ENCODE measurements around the gene EDIL3. TPM values are rescaled to one million over a fixed set of nuclear protein-coding genes. Genes with fewer than 3 reads are reported as not detected.

Gene EDIL3
- total RNA-seq, 1 donor from 2014 or later = 15.2 TPM

DNA sequence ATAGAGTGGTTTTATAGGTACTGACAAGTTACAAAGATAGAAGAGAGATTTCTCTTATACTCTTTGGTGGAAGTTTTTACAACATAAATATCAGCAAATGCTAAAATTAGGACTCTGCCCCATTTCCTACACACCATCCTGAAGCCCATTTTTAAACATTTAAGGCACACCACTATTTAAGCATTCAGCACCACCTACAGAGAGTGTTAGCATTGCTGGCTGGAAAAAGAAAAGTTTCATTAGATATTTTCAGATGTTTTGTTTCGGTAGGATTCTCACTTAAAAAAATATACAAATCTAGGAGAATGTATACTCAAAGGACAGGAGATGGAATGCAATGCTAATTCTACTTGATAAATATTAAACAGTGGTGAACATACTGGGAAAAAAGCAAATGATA lies 471.1 kb downstream of the EDIL3 start:
- TF ChIP-seq POLR2A (IDR thresholded peaks at IDR 0.05) (no peak), POLR2AphosphoS5 (IDR thresholded peaks at IDR 0.05; ENCODE audit: insufficient read depth in 1 of 2, low read depth in 1 of 2) (no peak)
- TF ChIP-seq, protein P1, sequence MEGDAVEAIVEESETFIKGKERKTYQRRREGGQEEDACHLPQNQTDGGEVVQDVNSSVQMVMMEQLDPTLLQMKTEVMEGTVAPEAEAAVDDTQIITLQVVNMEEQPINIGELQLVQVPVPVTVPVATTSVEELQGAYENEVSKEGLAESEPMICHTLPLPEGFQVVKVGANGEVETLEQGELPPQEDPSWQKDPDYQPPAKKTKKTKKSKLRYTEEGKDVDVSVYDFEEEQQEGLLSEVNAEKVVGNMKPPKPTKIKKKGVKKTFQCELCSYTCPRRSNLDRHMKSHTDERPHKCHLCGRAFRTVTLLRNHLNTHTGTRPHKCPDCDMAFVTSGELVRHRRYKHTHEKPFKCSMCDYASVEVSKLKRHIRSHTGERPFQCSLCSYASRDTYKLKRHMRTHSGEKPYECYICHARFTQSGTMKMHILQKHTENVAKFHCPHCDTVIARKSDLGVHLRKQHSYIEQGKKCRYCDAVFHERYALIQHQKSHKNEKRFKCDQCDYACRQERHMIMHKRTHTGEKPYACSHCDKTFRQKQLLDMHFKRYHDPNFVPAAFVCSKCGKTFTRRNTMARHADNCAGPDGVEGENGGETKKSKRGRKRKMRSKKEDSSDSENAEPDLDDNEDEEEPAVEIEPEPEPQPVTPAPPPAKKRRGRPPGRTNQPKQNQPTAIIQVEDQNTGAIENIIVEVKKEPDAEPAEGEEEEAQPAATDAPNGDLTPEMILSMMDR (IDR thresholded peaks at IDR 0.05) = no peak
- Histone ChIP-seq H3K4me3 (no peak overlapping the region), H3K27me3 (no peaks in the 10 kb centered on the region), H3K9me3 (no peaks in the 10 kb centered on the region), H3K4me1 (no peaks in the 10 kb centered on the region), H3K27ac (no peak overlapping the region), H3K36me3 (no peaks in the 10 kb centered on the region)
- no peak for DNase-seq (ENCODE audit: extremely low spot score in 2 of 2)
- intact Hi-C loops (cut with DNase I) = no loop called here

DNA sequence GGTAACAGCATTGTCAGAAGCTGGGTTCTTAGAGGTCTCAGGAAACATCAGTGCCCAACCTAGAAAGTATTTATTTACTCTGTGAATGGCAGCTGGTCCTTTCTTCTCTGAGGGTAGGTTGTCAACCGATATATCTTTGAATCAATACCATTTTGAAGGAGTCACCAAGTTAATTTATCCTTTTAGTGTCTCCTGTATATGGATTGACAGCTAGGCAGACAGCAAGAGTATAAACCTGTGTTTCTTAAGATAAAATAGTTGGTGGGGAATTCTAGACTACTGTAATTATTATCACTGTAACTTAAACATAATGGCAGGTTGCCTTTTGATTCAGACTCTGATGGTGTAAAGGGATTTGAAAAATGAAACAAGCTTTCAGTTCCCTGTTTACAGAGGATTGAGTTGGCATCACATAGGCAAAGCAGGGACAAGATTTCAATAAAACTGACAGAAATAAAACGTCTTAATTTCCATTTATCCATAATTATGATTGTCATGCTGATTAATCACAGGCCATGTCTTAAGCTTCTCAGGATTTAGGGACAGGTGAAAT lies 473.2 kb downstream of the EDIL3 start:
- no peak overlapping the region for H3K27ac ChIP-seq
- no peaks in the 10 kb centered on the region for H3K27me3 ChIP-seq
- intact Hi-C loops (cut with DNase I) = no loop called here
- H3K36me3 ChIP-seq = no peaks in the 10 kb centered on the region
- H3K4me3 ChIP-seq = no peak overlapping the region
- no peaks in the 10 kb centered on the region for H3K9me3 ChIP-seq
- TF ChIP-seq POLR2AphosphoS5 (IDR thresholded peaks at IDR 0.05; ENCODE audit: insufficient read depth in 1 of 2, low read depth in 1 of 2) = no peak
- TF ChIP-seq POLR2A (IDR thresholded peaks at IDR 0.05) = no peak
- TF ChIP-seq, protein P1 (IDR thresholded peaks at IDR 0.05) = no peak
- DNase-seq (ENCODE audit: extremely low spot score in 2 of 2) = no peak
- no peaks in the 10 kb centered on the region for H3K4me1 ChIP-seq

DNA sequence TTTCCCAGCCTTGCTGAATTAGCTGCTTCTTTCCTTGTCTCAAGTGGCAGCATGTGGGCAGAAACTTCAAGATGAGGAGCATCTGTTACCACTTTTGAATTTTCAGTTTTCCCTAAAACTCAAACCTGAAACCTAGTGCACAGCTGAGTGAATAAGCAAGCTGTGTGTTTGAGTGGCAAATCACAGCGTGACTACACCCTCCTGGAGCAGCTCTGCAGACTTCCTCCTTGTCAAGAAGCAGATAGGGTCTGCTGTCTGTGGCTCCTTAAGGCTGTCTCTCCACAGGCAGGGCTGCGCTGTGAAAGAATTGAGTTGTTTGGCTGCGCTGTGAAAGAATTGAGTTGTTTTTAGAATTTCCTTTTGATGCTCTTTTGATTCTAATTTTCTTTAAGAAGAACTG lies 484.4 kb downstream of the EDIL3 start:
- Histone ChIP-seq H3K9me3 (no peaks in the 10 kb centered on the region), H3K4me1 (no peaks in the 10 kb centered on the region), H3K36me3 (no peaks in the 10 kb centered on the region), H3K27me3 (no peaks in the 10 kb centered on the region), H3K4me3 (no peak overlapping the region), H3K27ac (no peak overlapping the region)
- DNase-seq (ENCODE audit: extremely low spot score in 2 of 2) = no peak
- intact Hi-C loops (cut with DNase I) = no loop called here
- TF ChIP-seq POLR2AphosphoS5 (IDR thresholded peaks at IDR 0.05; ENCODE audit: insufficient read depth in 1 of 2, low read depth in 1 of 2) (no peak), POLR2A (IDR thresholded peaks at IDR 0.05) (no peak)
- TF ChIP-seq, protein P1 (IDR thresholded peaks at IDR 0.05) = no peak

DNA sequence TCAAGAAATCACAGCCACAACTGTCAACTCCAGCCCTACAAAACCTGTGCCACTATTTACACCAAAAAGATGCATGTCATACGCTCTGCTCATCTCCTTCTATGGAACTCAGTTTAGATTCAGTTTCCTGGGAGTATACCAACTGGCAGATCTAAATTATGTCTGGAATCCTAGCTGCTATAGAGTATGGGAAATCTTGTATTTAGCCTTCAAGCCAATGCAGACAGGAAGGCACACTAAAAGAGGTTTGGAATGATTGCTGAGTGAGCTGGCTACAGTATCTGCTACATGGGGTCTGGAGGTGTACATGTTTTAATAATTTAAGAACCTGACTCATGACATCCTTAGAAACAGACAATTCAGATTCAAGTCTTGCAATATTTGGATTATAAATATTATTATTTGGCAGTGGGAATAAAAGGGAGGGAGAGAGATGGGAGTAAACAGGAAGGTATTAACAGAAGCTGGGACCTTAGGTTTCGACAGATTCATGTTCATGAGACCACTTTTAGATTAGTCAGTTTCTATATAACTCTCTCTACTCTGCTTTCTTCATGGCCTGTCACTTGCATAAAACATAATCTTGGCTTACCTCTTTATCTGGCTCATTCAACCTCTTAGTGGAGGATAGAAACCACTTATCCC lies 485.2 kb downstream of the EDIL3 start:
- TF ChIP-seq POLR2A (IDR thresholded peaks at IDR 0.05) (no peak), POLR2AphosphoS5 (IDR thresholded peaks at IDR 0.05; ENCODE audit: insufficient read depth in 1 of 2, low read depth in 1 of 2) (no peak)
- TF ChIP-seq, protein P1 (IDR thresholded peaks at IDR 0.05) = no peak
- Histone ChIP-seq H3K27me3 (no peaks in the 10 kb centered on the region), H3K4me3 (no peak overlapping the region), H3K36me3 (no peaks in the 10 kb centered on the region), H3K27ac (no peak overlapping the region), H3K4me1 (no peaks in the 10 kb centered on the region), H3K9me3 (no peaks in the 10 kb centered on the region)
- DNase-seq (ENCODE audit: extremely low spot score in 2 of 2) = no peak
- intact Hi-C loops (cut with DNase I) = no loop called here

DNA sequence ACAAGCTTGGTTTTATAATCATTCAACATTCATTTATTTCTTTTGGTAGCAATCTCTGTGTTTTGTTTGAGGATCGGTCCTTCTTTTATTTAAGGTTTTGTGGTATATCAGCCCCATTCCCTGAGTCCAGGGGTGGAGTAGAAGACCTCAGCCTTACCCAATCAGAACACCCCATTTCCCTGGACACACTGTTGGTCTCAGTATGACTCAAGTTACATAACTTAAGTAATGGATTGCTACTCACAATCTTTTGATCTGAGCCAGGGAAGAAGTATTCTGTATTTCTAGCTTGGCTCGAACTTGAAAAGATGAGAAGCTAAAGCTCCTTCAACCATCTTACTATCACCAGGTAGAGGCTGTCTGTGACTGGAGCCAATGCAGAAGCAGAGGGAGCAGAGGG lies 488.8 kb downstream of the EDIL3 start:
- intact Hi-C loops (cut with DNase I) = no loop called here
- H3K27me3 ChIP-seq = no peaks in the 10 kb centered on the region
- TF ChIP-seq, protein P1 (IDR thresholded peaks at IDR 0.05) = no peak
- no peak for TF ChIP-seq POLR2AphosphoS5 (IDR thresholded peaks at IDR 0.05; ENCODE audit: insufficient read depth in 1 of 2, low read depth in 1 of 2)
- no peak for TF ChIP-seq POLR2A (IDR thresholded peaks at IDR 0.05)

More for the DNA sequence above, 488.8 kb downstream of the EDIL3 start:
- no peak for DNase-seq (ENCODE audit: extremely low spot score in 2 of 2)
- no peak overlapping the region for H3K4me3 ChIP-seq
- H3K4me1 ChIP-seq = no peaks in the 10 kb centered on the region
- H3K9me3 ChIP-seq = no peaks in the 10 kb centered on the region
- no peaks in the 10 kb centered on the region for H3K36me3 ChIP-seq
- no peak overlapping the region for H3K27ac ChIP-seq
